Neutrophil (primary cell): ENCODE data around the gene PDE4D.

Experiments
- H3K27ac ChIP-seq: fragments of 200-600 bp; sonication (generic); 2 replicates; pipeline ENCODE4 v1.5.1; 2016; ENCODE audit warnings: mild to moderate bottlenecking, moderate library complexity
- H3K27me3 ChIP-seq: fragments of 200-600 bp; sonication (generic); 2 replicates; pipeline ENCODE4 v1.6.0; 2016; ENCODE audit warnings: mild to moderate bottlenecking
- H3K36me3 ChIP-seq: fragments of 200-600 bp; sonication (generic); 2 replicates; pipeline ENCODE4 v1.5.1; 2017
- H3K4me1 ChIP-seq, 2 experiments: fragments of 200-600 bp in 1 of 2; sonication (generic) in 1 of 2; 1 replicate in 1 of 2; 2 replicates in 1 of 2; pipeline versions ENCODE4 v1.5.1 to v1.6.1; 2013 to 2016; ENCODE audit warnings: low read depth in 1 of 2, low read length in 1 of 2, mild to moderate bottlenecking in 1 of 2, moderate library complexity in 1 of 2; ENCODE audit not compliant: control insufficient read depth in 1 of 2, insufficient read depth in 1 of 2
- H3K4me3 ChIP-seq, 2 experiments: fragments of 200-600 bp in 1 of 2; sonication (generic) in 1 of 2; 1 replicate in 1 of 2; 2 replicates in 1 of 2; pipeline ENCODE4 v1.5.1; 2013 to 2016; ENCODE audit warnings: low read depth in 1 of 2, low read length in 1 of 2, mild to moderate bottlenecking in 1 of 2, moderate library complexity in 1 of 2
- H3K9me3 ChIP-seq: fragments of 200-600 bp; sonication (generic); 2 replicates; pipeline ENCODE4 v1.5.1; 2016
- TF ChIP-seq, protein P1 (sequence below): fragments of 200-600 bp; sonication (generic); IDR thresholded peaks from 2 replicates; pipeline ENCODE4 v1.5.1; 2016; ENCODE audit warnings: antibody characterized with exemption

PDE4D gene

DNA sequence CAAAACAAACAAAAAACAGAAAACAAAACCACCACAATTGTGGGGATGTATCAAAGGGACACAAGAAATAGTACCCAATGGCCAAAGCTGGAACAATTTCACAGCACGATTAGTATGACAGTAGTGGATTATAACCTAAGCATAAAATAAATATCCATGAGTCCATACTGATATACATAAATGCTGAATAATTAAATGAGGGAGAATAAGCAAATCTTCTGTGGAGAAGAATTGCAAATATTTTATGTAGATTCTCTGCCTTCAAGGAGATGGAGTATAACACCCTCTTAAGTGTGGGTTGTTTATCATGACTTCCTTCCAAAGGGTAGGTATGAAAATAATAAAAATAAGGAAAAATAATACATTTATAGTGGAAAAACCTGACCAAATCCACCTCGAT lies 325.4 kb downstream of the PDE4D start:
- no peaks in the 10 kb centered on the region for H3K9me3 ChIP-seq
- no peak overlapping the region for H3K4me3 ChIP-seq
- TF ChIP-seq, protein P1, sequence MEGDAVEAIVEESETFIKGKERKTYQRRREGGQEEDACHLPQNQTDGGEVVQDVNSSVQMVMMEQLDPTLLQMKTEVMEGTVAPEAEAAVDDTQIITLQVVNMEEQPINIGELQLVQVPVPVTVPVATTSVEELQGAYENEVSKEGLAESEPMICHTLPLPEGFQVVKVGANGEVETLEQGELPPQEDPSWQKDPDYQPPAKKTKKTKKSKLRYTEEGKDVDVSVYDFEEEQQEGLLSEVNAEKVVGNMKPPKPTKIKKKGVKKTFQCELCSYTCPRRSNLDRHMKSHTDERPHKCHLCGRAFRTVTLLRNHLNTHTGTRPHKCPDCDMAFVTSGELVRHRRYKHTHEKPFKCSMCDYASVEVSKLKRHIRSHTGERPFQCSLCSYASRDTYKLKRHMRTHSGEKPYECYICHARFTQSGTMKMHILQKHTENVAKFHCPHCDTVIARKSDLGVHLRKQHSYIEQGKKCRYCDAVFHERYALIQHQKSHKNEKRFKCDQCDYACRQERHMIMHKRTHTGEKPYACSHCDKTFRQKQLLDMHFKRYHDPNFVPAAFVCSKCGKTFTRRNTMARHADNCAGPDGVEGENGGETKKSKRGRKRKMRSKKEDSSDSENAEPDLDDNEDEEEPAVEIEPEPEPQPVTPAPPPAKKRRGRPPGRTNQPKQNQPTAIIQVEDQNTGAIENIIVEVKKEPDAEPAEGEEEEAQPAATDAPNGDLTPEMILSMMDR = no peak
- no peak overlapping the region for H3K27ac ChIP-seq
- H3K4me1 ChIP-seq = peaks cover 0 to 10% of the 10 kb centered on the region in 2 experiments
- H3K27me3 ChIP-seq = no peaks in the 10 kb centered on the region
- no peaks in the 10 kb centered on the region for H3K36me3 ChIP-seq

DNA sequence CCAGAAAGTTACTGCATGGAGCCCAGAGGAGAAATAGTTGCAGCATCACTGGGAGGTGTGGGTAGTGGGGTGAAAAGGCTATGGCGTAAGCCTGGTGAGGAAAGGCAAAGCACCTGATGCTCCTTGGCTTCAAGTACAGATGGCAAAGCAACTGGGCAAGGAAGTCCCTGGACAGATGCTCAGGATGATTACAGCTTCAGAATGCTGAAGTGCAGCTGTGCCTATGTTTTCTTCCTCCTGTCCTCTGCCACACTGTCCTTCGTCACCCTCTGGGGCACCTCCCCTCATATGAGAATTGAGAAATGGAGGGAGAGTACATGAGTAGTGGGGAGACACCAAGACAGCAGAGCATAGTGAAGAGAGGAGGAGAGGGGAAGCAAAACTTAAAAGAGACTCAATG lies 328.0 kb downstream of the PDE4D start:
- no peak overlapping the region for H3K27ac ChIP-seq
- H3K36me3 ChIP-seq = peaks cover 1% of the 10 kb centered on the region
- no peaks in the 10 kb centered on the region for H3K27me3 ChIP-seq
- H3K4me1 ChIP-seq = peaks cover 0 to 17% of the 10 kb centered on the region in 2 experiments
- H3K9me3 ChIP-seq = no peaks in the 10 kb centered on the region
- TF ChIP-seq, protein P1 = no peak
- H3K4me3 ChIP-seq = no peak overlapping the region

DNA sequence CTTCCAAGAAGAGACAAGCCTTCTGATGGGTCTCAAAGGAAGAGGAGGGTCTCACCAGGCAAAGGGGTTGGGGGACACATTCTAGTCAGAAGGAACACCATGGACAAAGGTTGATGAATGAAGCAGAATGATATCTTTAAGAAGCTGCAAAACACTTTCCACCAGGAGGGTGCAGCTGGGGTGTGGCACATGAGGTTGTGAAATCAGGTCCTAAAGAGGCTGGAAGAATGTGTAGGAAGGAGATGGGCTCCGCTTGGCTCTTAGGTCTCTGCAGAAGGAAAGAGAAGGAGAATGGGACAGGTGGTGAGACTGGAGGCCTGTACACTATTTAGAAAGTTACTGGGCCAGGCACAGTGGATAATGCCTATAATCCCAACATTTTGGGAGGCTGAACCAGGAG lies 328.6 kb downstream of the PDE4D start:
- H3K4me1 ChIP-seq = peaks cover 0 to 17% of the 10 kb centered on the region in 2 experiments
- no peak overlapping the region for H3K27ac ChIP-seq
- no peaks in the 10 kb centered on the region for H3K27me3 ChIP-seq
- H3K9me3 ChIP-seq = no peaks in the 10 kb centered on the region
- TF ChIP-seq, protein P1 = no peak
- H3K4me3 ChIP-seq = no peak overlapping the region
- H3K36me3 ChIP-seq = peaks cover 4% of the 10 kb centered on the region

DNA sequence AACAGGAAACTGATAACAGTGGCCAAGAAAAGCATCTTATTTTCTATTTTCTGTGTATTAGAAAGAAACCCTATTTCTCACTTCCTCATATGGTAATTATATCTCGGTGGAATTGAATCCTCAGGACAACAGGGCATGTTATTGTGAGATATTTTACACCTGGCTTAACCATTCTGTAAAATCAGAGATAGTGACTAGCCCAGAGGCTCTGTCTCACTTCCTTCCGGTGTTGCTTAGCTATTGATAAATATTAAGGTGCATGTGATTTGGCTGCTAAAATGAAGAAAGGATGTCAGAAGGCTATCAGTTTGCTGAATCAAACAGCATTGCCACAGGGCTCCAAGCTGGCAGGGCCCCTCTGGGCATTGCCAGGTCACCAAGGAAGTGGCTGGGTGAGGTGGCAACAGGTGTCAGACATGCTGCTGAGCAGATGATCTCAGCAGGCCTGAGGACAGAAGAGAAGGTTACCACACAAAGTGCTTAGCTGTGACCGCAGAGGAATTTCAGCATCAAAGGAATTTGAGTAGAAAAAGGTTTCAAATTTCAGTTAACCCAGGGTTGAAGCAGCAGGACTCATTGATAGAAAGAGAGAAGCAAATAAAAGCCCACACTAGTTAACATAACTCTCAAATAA lies 330.7 kb downstream of the PDE4D start:
- peaks cover 0 to 17% of the 10 kb centered on the region in 2 experiments for H3K4me1 ChIP-seq
- H3K27ac ChIP-seq = peak overlapping the region; percentile 8
- TF ChIP-seq, protein P1 = no peak
- H3K9me3 ChIP-seq = no peaks in the 10 kb centered on the region
- H3K27me3 ChIP-seq = no peaks in the 10 kb centered on the region
- H3K36me3 ChIP-seq = peaks cover 4% of the 10 kb centered on the region
- no peak overlapping the region for H3K4me3 ChIP-seq

DNA sequence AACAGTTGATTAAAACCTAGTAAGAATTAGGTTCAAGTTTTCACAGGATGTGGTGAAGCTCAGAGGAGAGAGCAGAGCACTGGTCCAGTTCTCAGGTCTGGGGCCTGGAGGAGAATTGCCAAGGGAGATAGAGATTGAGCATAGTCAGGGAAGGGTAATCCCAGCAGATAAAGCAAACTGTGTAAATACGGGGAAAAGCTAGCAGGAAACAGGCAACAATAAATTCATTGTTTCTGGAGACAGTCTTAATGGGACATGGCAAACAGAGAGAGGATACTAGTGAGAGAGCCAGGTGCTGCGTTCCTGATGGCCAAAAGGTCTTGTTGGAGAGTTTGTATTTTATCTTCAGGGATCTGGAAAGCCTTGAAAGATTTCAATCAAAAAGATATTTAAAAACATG lies 333.0 kb downstream of the PDE4D start:
- Histone ChIP-seq H3K36me3 (peaks cover 4% of the 10 kb centered on the region), H3K27ac (no peak overlapping the region), H3K4me1 (peaks cover 0 to 15% of the 10 kb centered on the region in 2 experiments), H3K27me3 (no peaks in the 10 kb centered on the region), H3K4me3 (no peak overlapping the region), H3K9me3 (no peaks in the 10 kb centered on the region)
- TF ChIP-seq, protein P1 = no peak
